AG04450 (cell line): ENCODE results near the gene FSTL4. TPM values are rescaled to one million over a fixed set of nuclear protein-coding genes. Genes with fewer than 3 reads are reported as not detected.

ENCODE experiments used
- CTCF ChIA-PET: fragments of 300-600, 350-600 bp; formaldehyde crosslinking; extraction: SDS; loops from one replicate; lab custom pipeline; 2022; ENCODE audit warnings: antibody characterized with exemption, inconsistent platforms; lab: Charles Lee
- POLR2A ChIA-PET: fragments of 350-600 bp; formaldehyde crosslinking; extraction: SDS; loops from one replicate; lab custom pipeline; 2021; ENCODE audit warnings: antibody characterized with exemption, inconsistent platforms; lab: Yijun Ruan, JAX
- DNase-seq: peaks from one replicate; pipeline ENCODE4 v3.0.0-alpha.2; 2011; ENCODE audit warnings: low read depth, low spot score
- H3K27ac ChIP-seq: one replicate; pipeline ENCODE4 v1.5.1; 2012; ENCODE audit warnings: low read depth, low read length, control low read depth
- H3K27me3 ChIP-seq: one replicate; pipeline ENCODE4 v1.6.0; 2012; ENCODE audit warnings: low read length; ENCODE audit not compliant: control insufficient read depth, insufficient read depth
- H3K4me3 ChIP-seq: 2 replicates; pipeline ENCODE4 v1.5.1; 2011; ENCODE audit warnings: mild to moderate bottlenecking, low read depth, low read length, control low read depth
- H3K9me3 ChIP-seq: 2 replicates; pipeline ENCODE4 v1.5.1; 2012; ENCODE audit warnings: low read length; ENCODE audit not compliant: control insufficient read depth, insufficient read depth
- CTCF ChIP-seq: IDR thresholded peaks from 2 replicates; pipeline ENCODE4 v1.5.1; 2011; ENCODE audit warnings: low read depth, low read length, control low read depth, inconsistent platforms
- polyA plus RNA-seq: library from polyadenylated mRNA; depleted of rRNA; stranded (reverse); fragments of >200 nt; gene quantifications from 2 replicates; pipeline ENCODE4 v1.2.3, GENCODE V29; 2011

The FSTL4 gene
- polyA plus RNA-seq, 1 experiment = 0.11 TPM

DNA sequence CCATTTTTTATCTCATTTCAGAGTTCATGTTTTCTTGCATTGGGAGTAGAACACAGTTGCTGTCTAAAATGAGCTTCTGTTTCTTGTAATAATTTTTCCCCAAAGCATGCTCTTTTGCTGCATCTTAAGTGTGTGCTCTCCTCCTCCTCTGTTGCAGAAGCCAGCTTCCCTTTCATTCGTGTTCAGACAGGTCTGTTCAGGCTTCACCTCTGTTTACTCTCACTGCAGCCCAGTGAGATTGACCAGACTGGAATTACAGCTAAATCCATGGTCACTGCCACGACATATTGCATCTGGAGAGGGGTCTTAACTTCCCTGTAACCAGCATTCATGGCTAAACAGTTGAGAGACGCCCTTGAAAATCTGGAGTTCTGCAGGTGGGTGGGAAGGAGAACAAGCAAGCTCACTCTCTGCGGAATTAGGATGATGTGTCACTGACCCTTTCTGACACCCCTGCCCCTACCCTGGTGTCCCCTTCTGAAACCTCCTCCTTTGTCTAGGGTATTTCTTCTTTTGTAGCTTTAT is 223.2 kb downstream of the FSTL4 start:
- POLR2A ChIA-PET = no interaction called here

GRCh38 chr5:133387621-133388020 is 224.7 kb downstream of the FSTL4 start:
- Histone ChIP-seq H3K9me3 (no peaks in the 10 kb centered on the region), H3K27ac (no peak overlapping the region), H3K4me3 (no peak overlapping the region), H3K27me3 (peaks cover 8% of the 10 kb centered on the region)
- no peak for DNase-seq
- CTCF ChIA-PET = no interaction called here
- POLR2A ChIA-PET = no interaction called here
- TF ChIP-seq CTCF = no peak

More for the DNA sequence above, 223.2 kb downstream of the FSTL4 start:
- Histone ChIP-seq H3K27me3 (peaks cover 2% of the 10 kb centered on the region), H3K4me3 (no peak overlapping the region), H3K27ac (no peak overlapping the region), H3K9me3 (peaks cover 5% of the 10 kb centered on the region; the same call in 1 of the 2 replicates)
- DNase-seq = no peak
- TF ChIP-seq CTCF = no peak
- CTCF ChIA-PET = interaction anchor here (1.1 kb wide), 1 partner anchor 34 kb away, joined by 4 read pairs; no protein-coding TSS in a partner anchor

DNA sequence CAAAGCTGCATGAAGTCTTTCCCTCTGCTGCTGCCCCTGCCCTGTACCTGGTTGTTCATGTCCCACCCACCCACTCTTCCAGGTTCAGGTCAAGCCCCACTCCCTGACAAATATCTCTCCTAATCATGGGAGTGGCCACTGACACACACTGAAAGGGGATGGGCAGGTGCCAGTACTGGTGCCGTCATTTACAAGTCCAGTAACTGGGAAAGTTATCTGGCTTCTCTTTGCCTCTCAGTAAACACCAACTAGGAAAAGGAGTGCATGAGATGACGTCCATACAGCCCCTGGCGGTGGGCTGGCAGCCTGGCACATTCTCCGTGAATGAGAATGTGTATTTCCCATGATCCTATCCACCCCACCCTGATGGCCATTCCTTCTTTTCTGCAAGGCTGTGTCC is 225.2 kb downstream of the FSTL4 start:
- Histone ChIP-seq H3K27me3 (peaks cover 6% of the 10 kb centered on the region), H3K4me3 (no peak overlapping the region), H3K27ac (no peak overlapping the region), H3K9me3 (no peaks in the 10 kb centered on the region)
- TF ChIP-seq CTCF = no peak
- no peak for DNase-seq
- ChIA-PET POLR2A (no interaction called here), CTCF (no interaction called here)

DNA sequence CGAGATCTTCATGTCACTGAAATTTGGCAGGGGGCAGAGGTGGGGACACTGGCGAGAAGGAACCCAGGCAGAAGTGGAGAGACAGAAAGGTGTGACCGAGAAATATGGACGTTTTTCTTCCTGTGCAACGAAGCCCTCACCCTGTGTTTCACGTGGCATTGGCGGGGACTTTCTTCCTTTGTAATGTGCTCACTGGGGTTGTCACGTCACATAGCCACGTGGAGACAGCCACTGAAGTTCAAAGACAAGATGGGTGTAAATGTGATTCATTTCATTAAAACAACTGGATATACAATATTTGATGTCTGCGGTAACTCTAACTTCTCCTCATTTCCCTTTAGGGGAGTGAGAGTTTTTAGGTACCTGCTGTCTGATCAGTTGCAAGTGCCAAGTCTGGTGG is 225.7 kb downstream of the FSTL4 start:
- H3K27ac ChIP-seq = no peak overlapping the region
- H3K9me3 ChIP-seq = no peaks in the 10 kb centered on the region
- CTCF ChIA-PET = no interaction called here
- POLR2A ChIA-PET = no interaction called here
- no peak for DNase-seq
- TF ChIP-seq CTCF = no peak
- no peak overlapping the region for H3K4me3 ChIP-seq
- peaks cover 6% of the 10 kb centered on the region for H3K27me3 ChIP-seq

DNA sequence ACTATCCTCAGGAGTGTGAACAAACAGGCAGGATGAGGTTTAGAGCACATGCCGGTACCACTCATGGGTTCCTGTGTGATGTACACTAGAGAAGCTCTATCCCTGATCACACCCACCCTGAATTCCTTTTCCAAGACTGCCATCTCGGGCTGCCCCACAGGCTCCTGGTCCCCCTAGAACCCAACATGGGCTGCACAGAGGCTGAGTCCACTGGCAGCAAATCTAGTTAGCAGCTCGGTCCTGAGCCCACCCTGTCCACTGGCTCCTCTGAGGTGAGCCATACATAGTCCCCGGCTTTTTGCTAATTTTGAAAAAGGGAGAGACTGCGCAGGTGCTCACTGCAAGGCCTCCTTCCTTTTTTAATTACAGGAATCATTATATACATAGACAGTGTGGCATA is 227.0 kb downstream of the FSTL4 start:
- Histone ChIP-seq H3K4me3 (no peak overlapping the region), H3K9me3 (no peaks in the 10 kb centered on the region), H3K27ac (no peak overlapping the region), H3K27me3 (peaks cover 6% of the 10 kb centered on the region)
- TF ChIP-seq CTCF = no peak
- ChIA-PET POLR2A (no interaction called here), CTCF (no interaction called here)
- DNase-seq = no peak
